GM18858 (cell line): ENCODE data around the gene TAAR9.

Experiments used
- ATAC-seq: cut with Tn5 transposase; IDR thresholded peaks from one replicate; pipeline ENCODE4 v1.9.1; 2021; ENCODE audit not compliant: unreplicated experiment

Gene TAAR9

DNA sequence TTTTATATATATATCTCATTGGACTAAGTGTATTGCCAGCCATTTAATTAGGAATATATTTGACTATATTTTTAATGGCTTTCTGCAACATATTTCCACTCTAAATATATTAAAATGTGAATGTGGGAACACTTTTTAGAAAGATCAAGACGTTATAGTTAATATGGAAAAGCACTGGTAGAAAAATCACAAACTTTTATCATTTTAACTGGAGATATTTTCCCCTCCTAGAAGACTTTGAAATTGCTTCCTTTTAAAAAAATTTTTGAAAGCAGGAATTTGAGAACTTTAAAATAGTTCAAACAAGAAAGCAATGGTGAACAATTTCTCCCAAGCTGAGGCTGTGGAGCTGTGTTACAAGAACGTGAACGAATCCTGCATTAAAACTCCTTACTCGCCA lies at the start of gene TAAR9:
TSS of gene TAAR9 (plus strand) at position 301 of the 400 bp plus-strand sequence. CDS start at position 314, 13 bp downstream.
- ATAC-seq, result no peak

DNA sequence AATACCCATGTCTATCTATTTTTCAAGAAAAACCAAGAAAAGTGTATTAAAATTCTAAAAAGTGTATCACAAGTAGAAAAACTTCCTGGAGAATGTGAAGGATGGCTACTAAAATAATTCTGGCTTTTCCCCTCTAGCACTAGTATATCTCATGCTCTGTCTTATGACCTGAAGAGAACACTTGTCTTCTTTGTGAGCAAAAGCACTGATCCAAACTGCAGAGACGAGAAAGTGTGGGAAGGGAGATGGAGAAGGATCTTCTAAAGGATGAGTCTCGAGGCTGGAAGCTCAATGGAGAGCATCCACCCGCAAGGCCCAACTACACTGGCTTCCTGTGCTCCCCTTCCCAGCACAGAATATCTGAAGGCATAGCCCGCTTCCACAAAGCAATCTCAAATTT lies 48.7 kb upstream of the TAAR9 start:
- no peak for ATAC-seq

DNA sequence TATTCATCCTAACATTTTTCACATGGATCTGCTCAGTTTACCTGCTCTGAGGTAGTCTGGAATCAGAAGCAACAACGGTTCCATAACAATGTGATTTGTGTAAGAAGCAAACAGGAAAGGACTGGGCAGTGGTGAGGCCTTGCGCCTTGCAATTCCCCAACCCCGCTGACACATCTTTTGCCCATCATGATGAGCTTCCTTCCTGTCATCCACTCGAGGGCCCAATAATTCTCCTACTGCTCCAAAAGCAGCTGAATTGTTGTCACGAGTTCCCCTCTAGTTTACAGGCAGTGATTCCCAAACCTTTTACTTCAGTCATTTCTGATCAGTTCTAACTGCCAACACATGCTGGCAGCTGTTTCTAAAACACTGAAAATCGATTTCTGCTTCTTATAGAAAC lies 48.1 kb upstream of the TAAR9 start:
- ATAC-seq, result no peak

GRCh38 chr6:132490478-132491204 lies 47.4 kb upstream of the TAAR9 start:
- ATAC-seq, result peak; percentile 24

- ATAC-seq, result no peak
Observed at GRCh38 chr6:132491303-132491702, 46.8 kb upstream of the TAAR9 start.

DNA sequence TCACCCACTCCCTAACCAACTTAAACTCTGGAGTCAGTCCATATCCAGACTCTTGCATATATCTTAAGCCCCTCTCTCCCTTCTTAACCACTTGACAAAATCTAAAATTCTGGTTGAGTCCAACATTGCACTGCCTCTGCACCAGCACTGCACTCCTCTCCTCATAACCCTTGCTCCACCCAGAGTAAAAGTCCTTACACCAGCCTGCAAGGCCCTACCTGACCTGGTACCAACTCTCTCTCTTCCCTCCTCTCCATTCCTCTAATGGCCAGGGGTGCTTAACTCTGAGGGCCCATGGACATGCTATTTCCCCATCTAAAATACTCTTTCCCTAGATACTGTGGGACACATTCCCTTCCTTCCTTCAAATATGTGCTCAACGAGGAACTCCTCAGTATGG lies 46.2 kb upstream of the TAAR9 start:
- ATAC-seq, result no peak

GRCh38 chr6:132494954-132495353 lies 43.1 kb upstream of the TAAR9 start:
- ATAC-seq, result peak; percentile 23

- ATAC-seq, result peak; percentile 37
Observed at GRCh38 chr6:132495604-132496079, 42.4 kb upstream of the TAAR9 start.

GRCh38 chr6:132496519-132497180 lies 41.4 kb upstream of the TAAR9 start:
- ATAC-seq, result no peak

DNA sequence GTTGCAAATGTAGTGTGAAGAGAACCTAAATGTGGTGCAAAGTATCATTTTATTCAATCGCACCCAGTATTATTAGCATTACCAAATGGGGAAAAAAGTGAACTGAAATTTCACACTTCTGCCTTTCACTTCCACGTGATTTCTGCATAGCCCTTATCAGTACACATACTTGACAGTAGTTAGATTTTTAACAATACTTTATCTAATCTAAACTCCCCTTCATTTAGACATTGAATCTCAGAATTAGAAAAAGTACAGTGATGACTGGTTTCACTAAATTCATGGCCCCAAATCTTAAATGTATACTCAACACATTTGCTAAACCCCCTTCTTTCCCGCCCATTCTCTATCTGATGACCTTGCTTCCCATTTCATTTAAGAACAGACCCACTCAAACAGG lies 39.4 kb upstream of the TAAR9 start:
- peak; percentile 49 for ATAC-seq

DNA sequence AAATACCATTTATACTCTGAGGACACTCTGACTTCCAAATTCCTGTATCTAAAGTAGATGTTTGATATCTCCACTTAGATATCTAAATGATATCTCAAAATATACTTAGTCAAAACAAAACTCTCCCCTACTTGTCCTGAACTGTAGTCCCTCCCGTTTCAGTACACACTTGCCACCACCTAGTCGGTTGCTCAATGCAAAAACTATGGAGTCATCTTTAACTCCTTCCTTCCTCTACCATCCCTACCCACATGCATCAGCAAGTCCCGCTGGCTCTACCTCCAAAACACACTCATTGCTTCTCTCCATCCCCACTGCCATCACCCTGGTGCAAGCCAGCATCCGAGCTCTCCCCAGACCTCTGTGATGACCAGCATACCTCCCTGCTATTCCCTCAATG lies 38.3 kb upstream of the TAAR9 start:
- ATAC-seq, result no peak

GRCh38 chr6:132504757-132505156 lies 33.3 kb upstream of the TAAR9 start:
- no peak for ATAC-seq

GRCh38 chr6:132505158-132505557 lies 32.9 kb upstream of the TAAR9 start:
- ATAC-seq, result no peak

GRCh38 chr6:132506461-132506860 lies 31.6 kb upstream of the TAAR9 start:
- ATAC-seq, result no peak

DNA sequence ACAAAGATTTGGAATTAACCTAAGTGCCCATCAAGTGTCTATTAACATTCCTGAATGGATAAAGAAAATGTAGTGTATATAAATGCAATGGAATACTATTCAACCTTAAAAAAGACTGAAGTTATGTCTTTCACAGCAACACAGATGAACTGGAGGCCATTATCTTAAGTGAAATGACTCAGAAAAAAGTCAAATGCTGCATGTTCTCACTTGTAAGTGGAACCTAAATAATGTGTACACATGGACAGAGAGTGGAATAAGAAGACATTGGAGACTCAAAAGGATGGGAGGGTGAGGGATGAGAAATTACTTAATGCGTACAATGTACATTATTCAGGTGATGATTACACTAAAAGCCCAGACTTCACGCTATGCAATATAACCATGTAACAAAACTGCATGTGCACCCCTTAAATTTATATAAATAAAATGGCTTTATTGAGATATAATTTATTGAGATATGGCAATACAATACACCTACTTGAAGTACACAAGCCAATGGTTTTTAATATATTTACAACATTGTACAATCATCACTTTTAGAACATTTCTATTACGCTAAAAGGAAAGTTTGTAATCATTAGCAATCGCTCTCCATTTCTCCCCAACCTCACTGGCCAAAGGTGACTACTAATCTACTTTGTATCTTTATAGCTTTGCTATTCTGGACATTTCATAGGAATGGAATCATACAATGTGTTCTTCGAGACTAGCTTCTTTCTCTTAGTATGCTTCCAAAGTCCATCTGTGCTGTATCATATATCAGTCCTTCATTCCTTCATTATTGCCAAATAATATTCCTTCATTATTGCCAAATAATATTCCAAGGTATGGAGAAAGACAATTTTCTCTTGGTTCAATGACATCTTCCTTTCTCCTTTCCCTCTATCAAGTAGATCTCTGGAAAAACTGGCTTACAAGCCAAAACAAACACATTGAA lies 30.9 kb upstream of the TAAR9 start:
- no peak for ATAC-seq

DNA sequence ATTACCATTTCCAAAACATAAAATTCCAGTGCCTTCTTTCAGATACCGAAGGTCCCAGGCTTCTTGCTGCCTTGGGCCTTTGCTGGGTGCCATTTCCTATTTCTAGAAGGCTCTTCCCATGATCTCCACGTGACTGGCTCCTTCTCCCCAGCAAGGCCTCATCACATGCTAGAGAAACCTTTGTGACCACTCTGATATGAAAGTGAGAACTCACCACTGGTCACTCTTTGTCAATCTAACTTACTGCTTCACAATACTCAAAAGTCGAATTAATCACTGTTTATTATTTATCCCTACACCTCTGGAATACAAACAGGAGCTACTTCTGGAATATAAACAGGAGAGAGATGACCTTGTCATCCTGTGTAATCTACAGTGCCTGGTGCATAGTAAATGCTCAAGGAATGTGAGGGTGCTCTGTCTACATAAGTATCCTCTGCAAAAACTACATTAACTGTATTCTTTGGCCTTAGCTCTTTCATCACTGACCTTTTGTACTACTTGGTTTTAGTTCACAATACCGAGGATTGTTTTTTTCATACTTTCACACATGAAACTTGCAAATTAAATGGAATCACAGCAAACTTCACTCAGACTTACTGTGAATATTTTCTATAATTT lies 26.8 kb upstream of the TAAR9 start:
- no peak for ATAC-seq

DNA sequence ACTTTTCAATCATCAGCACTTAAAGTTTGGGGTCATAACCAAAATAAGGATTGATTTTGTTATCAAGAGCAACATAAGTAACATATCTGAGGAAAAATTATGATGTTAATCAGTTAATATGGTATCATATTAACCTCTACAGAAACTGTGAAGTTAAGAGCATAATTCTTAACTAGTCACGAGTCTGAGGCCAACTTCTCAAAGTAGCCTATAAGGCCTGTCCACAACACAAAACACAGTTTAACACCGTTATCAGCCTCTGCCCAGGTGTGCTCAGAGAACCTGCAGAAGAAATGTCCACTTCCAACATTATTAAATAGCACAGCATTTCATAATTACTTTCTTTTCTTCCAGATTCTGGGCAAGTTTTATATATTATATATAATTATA lies 26.3 kb upstream of the TAAR9 start:
- ATAC-seq, result no peak

DNA sequence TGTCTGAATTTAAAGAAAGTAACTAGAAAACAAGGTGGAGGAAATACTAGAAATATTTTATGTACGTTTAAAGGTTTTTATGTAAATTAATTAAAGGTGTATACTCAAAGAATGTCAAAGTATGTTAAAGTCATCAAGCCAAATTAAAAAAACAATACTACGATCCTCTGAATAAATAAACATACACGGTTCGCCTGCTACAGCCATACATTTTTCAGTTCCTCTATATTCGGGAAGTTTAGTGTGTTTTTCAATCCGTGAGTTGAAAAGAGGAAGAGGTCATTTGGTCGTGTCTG lies 25.8 kb upstream of the TAAR9 start:
- ATAC-seq, result no peak

DNA sequence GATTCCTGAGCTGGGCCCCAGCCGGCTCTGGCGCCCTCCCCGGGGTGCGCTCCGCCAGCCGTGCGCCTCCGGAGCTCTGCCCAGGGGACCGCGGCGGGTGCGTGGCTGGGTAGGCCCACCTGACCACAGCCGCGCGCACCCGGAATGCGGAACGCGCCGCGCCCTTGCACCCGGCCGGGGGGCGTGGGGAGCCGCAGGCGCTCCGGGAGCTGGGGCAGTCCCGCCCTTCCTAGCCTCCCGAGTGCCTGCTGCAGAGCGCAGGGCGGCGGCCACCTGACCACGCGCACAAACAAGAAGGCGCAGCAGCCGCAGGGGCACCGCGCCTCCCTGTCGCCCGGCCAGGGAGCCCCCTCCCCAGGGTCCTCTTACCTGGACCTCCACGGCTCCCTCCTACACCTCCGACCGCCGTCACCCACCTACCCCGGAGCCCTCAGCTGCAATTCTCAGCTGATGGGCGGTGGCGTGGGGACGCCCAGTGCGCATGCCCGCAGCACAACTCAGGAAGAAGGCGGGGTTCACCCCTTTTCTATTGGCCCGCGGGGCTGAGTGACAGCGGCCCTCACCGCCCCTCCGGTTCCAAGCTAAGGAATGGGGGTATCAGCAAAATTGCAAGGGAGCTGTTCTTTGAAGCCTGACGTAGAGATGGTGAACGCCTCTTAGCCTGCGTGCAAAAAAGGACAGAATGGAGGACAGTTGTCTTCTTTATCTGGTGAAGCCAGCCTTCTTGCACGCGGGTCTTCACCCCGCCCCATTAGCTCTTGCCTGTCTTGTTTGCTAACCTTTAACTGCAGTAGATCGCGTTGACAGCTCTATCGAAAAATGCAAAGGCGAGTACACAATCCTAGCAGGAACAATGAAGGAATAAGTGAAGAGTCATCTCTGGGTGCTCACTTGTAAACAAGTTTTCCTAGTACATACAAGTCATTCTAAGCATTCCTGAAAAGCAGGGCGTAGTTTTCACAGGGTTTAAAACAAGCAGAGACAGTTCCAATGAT lies 25.1 kb upstream of the TAAR9 start, which contains the start of gene STX7:
TSS of gene STX7 (minus strand) at position 479 of the 995 bp plus-strand sequence. CDS start 9,586 bp downstream, outside the sequence.
- ATAC-seq, result peak; percentile 82
